Renal cortical epithelial cell (primary cell): ENCODE measurements around the gene SPATA31E1. TPM values are rescaled to one million over a fixed set of nuclear protein-coding genes. Genes with fewer than 3 reads are reported as not detected.
"Not testable (repeated sequence)": the region's sequence is repeated elsewhere in the genome, so short reads cannot be mapped to it uniquely, and the experiment has no call there.

ENCODE experiments used
- DNase-seq: peaks from one replicate; pipeline ENCODE4 v3.0.0-alpha.2; 2011; ENCODE audit warnings: low read depth
- total RNA-seq: library from RNA; depleted of rRNA; stranded (reverse); fragments of >200 nt; gene quantifications from 2 replicates; pipeline ENCODE4 v1.2.3, GENCODE V29; 2014

SPATA31E1 gene
- total RNA-seq: not detected in 2 replicates

- no peak for DNase-seq
Measured at GRCh38 chr9:87882627-87883026, at the start of gene SPATA31E1. SPATA31E1 (plus strand) TSS chr9:87882877; CDS start chr9:87882892, 15 bp downstream.

GRCh38 chr9:87834357-87834756 is 48.3 kb upstream of the SPATA31E1 start:
- DNase-seq: no peak

- no peak for DNase-seq
Measured at GRCh38 chr9:87836536-87836935, 46.1 kb upstream of the SPATA31E1 start.

GRCh38 chr9:87836951-87837705 is 45.5 kb upstream of the SPATA31E1 start:
- DNase-seq: no peak

GRCh38 chr9:87840134-87840533 is 42.5 kb upstream of the SPATA31E1 start:
- DNase-seq: no peak

GRCh38 chr9:87842878-87843585 is 39.6 kb upstream of the SPATA31E1 start:
- DNase-seq: no peak

- DNase-seq: no peak
Measured at GRCh38 chr9:87844506-87844905, 38.2 kb upstream of the SPATA31E1 start.

- DNase-seq: peak; percentile 83
Measured at GRCh38 chr9:87847817-87848216, 34.9 kb upstream of the SPATA31E1 start.

GRCh38 chr9:87849144-87849758 is 33.4 kb upstream of the SPATA31E1 start:
- DNase-seq: no peak

GRCh38 chr9:87850391-87850790 is 32.3 kb upstream of the SPATA31E1 start:
- DNase-seq: peak; percentile 60

GRCh38 chr9:87851186-87851585 is 31.5 kb upstream of the SPATA31E1 start:
- DNase-seq: not testable (repeated sequence)

- no peak for DNase-seq
Measured at GRCh38 chr9:87853302-87853701, 29.4 kb upstream of the SPATA31E1 start.

- DNase-seq: peak; percentile 32
Measured at GRCh38 chr9:87853876-87854579, 28.6 kb upstream of the SPATA31E1 start.

GRCh38 chr9:87854580-87854955 is 28.1 kb upstream of the SPATA31E1 start:
- DNase-seq: no peak

GRCh38 chr9:87855061-87855460 is 27.6 kb upstream of the SPATA31E1 start:
- DNase-seq: no peak

GRCh38 chr9:87857141-87857947 is 25.3 kb upstream of the SPATA31E1 start:
- no peak for DNase-seq

- DNase-seq: no peak
Measured at GRCh38 chr9:87857948-87858335, 24.7 kb upstream of the SPATA31E1 start.

GRCh38 chr9:87859137-87859536 is 23.5 kb upstream of the SPATA31E1 start:
- no peak for DNase-seq

GRCh38 chr9:87859786-87860185 is 22.9 kb upstream of the SPATA31E1 start:
- DNase-seq: no peak

GRCh38 chr9:87861332-87861731 is 21.3 kb upstream of the SPATA31E1 start:
- no peak for DNase-seq

- DNase-seq: peak; percentile 91
Measured at GRCh38 chr9:87862536-87863268, 20.0 kb upstream of the SPATA31E1 start.
